CD4-positive, alpha-beta T cell treated with Interleukin-6 at 100 ng/mL for 8 hours (primary cell): ENCODE data around the gene MXD4.
"Not testable (repeated sequence)": the region's sequence is repeated elsewhere in the genome, so short reads cannot be mapped to it uniquely, and the experiment has no call there.

Experiments used
- DNase-seq: peaks from one replicate; pipeline ENCODE4 v3.0.0-alpha.2; 2020; ENCODE audit warnings: mixed read lengths, low spot score

The MXD4 gene

GRCh38 chr4:2275546-2276251 lies 13.8 kb upstream of the MXD4 start:
- DNase-seq, result no peak

DNA sequence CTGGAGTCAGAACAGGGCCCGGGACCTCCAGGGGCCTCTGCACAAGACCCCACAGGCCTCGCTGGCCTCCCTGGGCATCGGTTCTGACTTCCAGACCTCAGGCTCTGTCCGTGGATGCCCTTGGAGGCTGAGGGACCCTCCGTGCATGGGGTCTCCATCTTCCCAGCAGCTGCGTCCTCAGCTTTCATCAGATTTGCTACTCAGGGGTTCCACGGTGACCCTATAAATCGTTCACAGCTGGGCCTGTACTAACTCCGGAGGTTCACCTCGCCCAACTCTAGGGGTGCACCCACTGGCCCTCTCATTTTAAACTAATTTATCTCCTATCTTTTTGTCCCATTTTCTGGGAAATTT lies 13.1 kb upstream of the MXD4 start:
- not testable (repeated sequence) for DNase-seq

DNA sequence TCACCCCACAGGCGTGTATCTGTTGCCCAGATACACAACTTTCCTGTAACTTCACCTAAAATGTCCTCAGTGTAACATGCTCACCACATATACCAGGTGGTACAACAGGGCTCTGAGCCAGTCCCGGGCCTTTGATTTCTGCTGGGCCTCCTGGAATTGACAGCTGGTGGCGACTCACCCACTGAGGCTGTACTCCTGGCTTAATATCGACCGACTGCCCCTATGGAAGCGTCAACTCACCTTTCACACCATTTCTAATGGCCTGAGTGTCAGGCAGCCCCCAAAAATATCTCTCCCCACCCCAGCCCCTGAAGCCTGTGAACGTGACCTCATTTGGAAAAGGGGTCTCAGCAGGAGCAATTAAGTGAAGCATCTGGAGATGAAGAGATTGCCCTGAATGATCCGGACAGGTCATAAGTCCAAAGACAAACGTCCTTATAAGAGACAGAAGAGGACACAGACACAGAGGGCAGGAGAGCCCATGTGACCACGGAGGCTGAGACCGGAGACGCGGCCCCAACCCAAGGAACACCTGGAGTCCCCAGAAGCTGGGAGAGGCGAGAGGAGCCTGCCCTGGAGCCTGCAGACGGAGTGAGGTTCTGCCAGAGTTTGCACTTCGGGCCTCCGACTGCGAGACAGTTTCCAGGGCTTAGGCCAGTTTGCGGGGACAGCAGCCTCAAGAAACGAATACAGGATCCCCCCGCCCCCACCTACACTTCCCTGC lies 12.6 kb upstream of the MXD4 start:
- no peak for DNase-seq

DNA sequence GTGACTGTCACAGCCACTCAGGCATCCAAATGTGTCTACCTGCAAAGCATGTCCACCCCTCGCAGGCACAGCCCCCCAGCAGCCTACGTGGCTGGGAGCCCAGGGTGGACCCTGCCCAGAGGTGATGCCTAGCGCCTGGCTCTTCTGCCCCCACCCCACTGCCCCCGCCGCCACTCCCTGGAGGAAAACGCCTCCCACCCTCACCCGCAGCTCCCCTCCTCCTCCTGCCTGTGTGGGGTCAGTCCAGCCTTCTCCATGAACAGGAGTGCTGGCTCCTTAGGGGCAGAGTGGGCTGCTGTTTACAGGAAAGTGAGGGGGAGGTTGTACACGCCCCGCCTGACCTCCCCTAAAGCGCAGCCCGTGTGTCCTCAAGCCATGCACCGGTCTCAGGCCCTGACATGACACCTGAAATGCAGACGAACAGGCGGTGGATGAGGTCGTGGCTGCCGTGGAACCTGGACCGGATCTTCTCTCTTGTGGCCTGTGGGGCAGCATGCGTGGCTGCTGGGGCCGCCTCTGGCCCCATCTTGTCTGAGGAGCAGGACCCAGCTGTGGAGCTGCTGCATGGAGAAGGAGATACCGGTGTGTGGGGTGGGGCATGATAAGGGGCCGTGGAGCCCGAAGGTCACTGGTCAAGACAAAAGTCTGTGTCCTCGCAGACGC lies 11.9 kb upstream of the MXD4 start:
- DNase-seq, result no peak

- DNase-seq, result no peak
These were observed 11.3 kb upstream of the MXD4 start for GRCh38 chr4:2273221-2273620.

- DNase-seq, result no peak
These were observed 10.9 kb upstream of the MXD4 start for GRCh38 chr4:2272828-2273120.

DNA sequence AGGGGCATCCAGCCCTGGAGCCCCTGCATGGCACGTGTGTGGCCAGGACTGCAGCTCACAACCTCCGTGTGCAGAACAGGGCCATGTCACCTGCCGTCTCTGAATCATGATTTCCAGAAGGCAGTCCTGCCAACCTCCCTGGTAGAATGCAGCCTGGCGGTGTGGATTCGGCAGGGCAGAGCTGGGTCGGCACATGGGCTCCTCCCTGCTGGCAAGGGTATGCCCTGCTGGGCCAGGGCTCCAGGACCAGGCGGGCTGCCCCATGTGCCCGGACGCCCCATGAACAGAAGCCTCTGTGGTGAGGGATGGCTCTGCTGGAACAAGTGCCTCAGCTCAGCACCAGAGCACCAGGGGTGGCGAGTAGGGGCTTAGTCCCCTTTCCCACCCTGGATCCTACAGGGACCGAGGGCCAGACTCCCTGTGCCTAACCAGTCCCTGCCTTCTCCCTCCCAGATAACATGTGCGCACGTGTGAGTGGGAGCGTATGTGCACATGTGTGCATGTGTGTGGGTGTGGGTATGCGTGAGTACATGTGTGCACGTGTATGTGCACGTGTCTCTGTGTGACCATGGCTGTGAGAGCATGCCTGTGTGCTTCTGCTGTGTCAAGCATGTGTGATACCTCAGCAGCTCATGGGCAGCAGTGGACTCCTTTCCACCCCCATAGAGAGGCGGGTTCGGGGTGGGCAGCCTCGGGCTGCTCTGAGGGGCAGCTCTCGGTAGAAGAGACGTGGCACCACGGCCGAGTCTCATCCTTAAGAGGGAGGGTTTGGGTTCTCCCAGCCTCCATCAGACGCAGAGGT lies 10.3 kb upstream of the MXD4 start:
- DNase-seq, result no peak

- DNase-seq, result no peak
These were observed 9.5 kb upstream of the MXD4 start for GRCh38 chr4:2271279-2272025.

DNA sequence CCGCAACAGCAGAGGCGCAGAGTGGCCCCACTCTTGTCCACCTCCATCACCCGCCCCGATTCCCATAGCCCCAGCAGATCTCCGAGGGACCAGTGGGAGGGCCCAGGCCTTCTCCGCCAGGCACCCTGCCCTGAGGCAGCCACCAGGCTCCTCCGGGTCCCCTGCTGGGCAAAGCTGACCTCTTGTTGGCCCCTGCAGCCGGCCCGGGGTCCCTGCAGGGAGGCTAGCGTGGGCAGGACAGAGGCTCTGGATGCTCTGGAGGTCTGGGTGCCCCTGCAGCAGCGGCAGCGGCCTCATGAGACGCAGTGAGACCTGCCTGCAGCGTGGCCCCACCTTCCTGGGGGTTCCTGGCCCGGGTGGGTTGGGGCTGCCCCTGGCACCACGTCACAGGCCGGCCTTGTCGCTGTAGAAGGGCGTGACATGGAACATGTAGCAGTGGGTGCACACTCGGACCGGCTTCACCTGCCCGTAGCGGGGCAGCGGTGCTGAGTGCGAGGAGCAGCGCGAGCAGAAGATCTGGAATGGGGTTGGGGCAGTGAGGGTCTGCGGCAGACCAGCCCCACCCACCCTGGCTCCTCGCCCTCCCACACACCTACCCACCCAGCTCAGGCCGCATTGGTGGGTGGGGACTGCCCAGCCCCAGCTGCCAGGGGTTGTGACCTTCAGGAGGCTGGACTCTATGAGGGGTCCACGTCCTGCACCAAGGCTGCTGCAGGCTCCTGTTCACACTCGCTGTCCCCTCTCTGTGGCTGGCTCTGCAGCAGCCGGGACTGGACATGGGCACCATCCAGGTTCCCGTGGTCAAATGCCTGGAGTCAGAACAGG lies 8.6 kb upstream of the MXD4 start:
- DNase-seq, result no peak

- DNase-seq, result no peak
These were observed 7.8 kb upstream of the MXD4 start for GRCh38 chr4:2269618-2270163.

GRCh38 chr4:2269206-2269531 lies 7.3 kb upstream of the MXD4 start:
- no peak for DNase-seq

DNA sequence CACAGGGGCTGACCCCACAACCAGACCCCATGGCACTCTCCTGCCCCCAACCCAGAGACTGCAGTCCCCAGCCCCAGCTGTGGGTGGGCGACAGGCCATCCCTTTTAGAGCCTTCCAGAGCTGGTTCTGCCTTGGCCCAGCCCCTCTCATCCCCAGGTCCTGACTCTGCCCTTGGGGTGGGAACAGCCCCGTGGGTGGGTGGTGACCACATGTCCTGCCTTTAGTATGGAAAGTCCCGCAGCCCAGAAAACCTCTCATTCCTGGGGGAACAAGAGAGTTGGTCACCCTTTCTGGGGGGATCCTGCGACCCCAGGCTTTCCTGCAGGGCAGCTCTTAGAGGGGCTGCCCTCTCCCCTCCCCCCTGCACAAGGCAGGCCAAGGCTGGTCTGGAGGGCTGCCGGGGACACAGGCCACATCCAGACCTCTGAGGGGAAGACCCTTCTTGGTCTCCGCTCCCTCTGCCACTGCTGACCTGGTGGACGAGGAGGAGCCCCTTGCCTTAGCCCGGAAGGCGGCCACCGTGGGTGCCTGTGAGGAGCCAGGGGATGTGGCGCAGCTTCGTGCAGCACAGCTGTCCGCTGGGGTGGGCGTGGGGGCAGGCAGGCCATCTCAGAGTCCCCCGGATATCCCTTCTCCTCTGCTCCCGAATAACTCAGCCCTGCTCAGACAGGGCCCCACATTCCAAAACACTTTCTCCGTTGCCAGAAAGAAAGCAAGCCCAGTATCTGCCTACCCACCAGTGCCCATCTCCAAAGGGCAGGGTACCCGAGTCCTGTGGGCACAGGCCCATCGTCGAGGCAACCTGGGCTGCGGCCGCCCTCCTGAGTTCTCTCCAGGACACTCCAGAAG lies 6.7 kb upstream of the MXD4 start:
- no peak for DNase-seq

- no peak for DNase-seq
These were observed 5.9 kb upstream of the MXD4 start for GRCh38 chr4:2267841-2268240.

GRCh38 chr4:2267320-2267811 lies 5.5 kb upstream of the MXD4 start:
- DNase-seq, result no peak

DNA sequence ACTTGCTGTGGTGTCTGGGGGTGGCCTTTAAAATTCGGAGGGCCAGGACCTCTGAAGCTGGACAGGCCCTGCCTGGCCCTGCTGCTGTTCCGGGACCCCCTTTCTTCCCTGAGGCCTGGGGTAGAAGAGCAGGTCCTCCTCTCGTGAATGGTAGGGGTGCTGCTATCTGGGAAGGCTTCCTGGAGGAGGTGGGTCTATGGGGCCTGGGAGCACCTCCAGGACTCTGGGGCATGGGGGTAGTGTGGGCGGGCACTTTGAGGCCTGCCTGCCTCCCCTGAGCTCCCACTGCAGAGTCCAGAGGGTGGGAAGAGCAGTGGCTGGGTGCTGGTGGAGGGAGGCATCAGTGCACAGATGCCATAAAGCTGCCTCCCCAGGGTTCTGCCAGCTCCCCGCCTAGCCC lies 4.9 kb upstream of the MXD4 start:
- no peak for DNase-seq

- DNase-seq, result no peak
These were observed 4.3 kb upstream of the MXD4 start for GRCh38 chr4:2266181-2266580.

- DNase-seq, result no peak
These were observed 3.5 kb upstream of the MXD4 start for GRCh38 chr4:2265113-2266110.

DNA sequence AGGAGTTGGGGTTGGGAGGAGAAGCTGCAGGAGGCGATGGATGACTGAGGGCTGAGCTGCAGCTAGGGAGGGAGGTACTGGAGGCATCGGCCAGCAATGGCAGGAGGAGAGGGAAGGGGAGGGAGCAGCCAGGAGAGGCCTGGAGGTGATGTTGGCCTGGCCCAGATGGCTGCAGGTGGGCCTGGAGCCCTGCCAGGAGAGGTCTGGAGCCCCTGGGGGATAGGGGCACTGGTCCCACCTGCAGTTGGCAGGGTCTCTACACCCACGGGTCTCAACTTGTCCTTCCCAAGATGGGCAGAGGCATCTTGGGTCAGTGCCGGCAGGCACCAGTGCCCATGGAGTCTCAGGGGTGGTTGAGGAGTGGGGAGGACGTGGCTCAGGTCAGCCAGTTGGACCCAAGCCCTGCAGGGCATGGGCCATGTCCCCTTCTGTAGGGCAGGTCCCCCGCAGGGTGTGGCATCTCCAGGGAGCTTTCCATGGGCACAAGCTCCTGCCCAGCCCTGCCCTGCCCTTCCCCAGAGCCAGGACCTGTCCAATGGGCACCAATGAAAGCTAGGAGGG lies 2.7 kb upstream of the MXD4 start:
- no peak for DNase-seq
